Body of pancreas (tissue), 4 donors: ENCODE results near the gene HSPA4L. TPM values are rescaled to one million over a fixed set of nuclear protein-coding genes. Genes with fewer than 3 reads are reported as not detected.

Experiments
- ATAC-seq: fragments of 150-250 bp; one replicate; pipeline ENCODE4 v1.9.1; 2016
- DNase-seq, 4 donors: peaks; one replicate each; pipeline ENCODE4 v3.0.0-alpha.2; 2019
- H3K27ac ChIP-seq, 4 donors: fragments of 200-600 bp; sonication (generic); 1 replicate in 3 of 4; 2 replicates in 1 of 4; pipeline versions ENCODE4 v1.5.1 to v1.6.1; 2016 to 2019; ENCODE audit warnings: mild to moderate bottlenecking in 1 of 4, mixed read lengths in 1 of 4, moderate library complexity in 1 of 4
- H3K27me3 ChIP-seq, 2 donors: fragments of 200-600 bp; sonication (generic); one replicate each; pipeline ENCODE4 v1.6.0; 2016; ENCODE audit warnings: mild to moderate bottlenecking in 1 of 2
- H3K36me3 ChIP-seq, 2 donors: fragments of 200-600 bp; sonication (generic); replicated peaks in 1 of 2; 2 replicates each; pipeline ENCODE4 v1.5.1; 2016; ENCODE audit warnings: low read depth in 2 of 2; ENCODE audit not compliant: insufficient read depth in 1 of 2
- H3K4me1 ChIP-seq: fragments of 200-600 bp; sonication (generic); one replicate; pipeline ENCODE4 v1.6.0; 2016
- H3K4me3 ChIP-seq, 2 donors: fragments of 200-600 bp; sonication (generic); 1 replicate in 1 of 2; 2 replicates in 1 of 2; pipeline ENCODE4 v1.5.1; 2016 to 2019
- H3K9me3 ChIP-seq, 3 donors: fragments of 200-600 bp; sonication (generic); 1 replicate in 2 of 3; 2 replicates in 1 of 3; pipeline ENCODE4 v1.5.1; 2016
- CTCF ChIP-seq, 7 experiments: fragments of 450-650 bp in 4 of 7; fragments of 200-600 bp in 3 of 7; sonication (generic) in 3 of 7; IDR thresholded peaks; one replicate each; pipeline ENCODE4 v1.5.1; 2016 to 2019; ENCODE audit warnings: antibody characterized with exemption in 7 of 7
- POLR2A ChIP-seq, 3 donors: fragments of 450-650 bp; IDR thresholded peaks; one replicate each; pipeline ENCODE4 v1.6.1; 2016; ENCODE audit warnings: antibody characterized with exemption in 3 of 3, mild to moderate bottlenecking in 2 of 3
- WGBS, 2 donors: methylation state at CpG; one replicate each; pipeline ENCODE4 v1.1.5; 2017; 5-methylcytosine and 5-hydroxymethylcytosine counted together
- intact Hi-C: fragments of 100-400 bp; cut with DNase I; formaldehyde crosslinking; loops from one replicate; pipeline ENCODE4 v1.15.1; 2023
- total RNA-seq, 2 donors: library from RNA; depleted of rRNA; stranded (reverse); fragments of >200 nt; gene quantifications; one replicate each; pipeline ENCODE4 v1.1.0, GENCODE V29; 2016

HSPA4L gene
- total RNA-seq, 2 donors from 2014 or later, result 3.6 to 9.6 TPM

GRCh38 chr4:127776620-127777019 lies 5.5 kb upstream of the HSPA4L start:
- H3K4me3 ChIP-seq, result no peak overlapping the region
- no peak for TF ChIP-seq POLR2A (IDR thresholded peaks at IDR 0.05)
- no peak for TF ChIP-seq CTCF (IDR thresholded peaks at IDR 0.05)
- intact Hi-C loops, result no loop called here
- H3K9me3 ChIP-seq, result no peaks in the 10 kb centered on the region
- DNase-seq, result no peak
- H3K27ac ChIP-seq, result no peak overlapping the region
- peaks cover 9% of the 10 kb centered on the region for H3K4me1 ChIP-seq
- WGBS, 2 donors, result 91 to 94% methylated on average over 2 of the region's 2 CpGs
- no peaks in the 10 kb centered on the region for H3K36me3 ChIP-seq
- H3K27me3 ChIP-seq, result no peaks in the 10 kb centered on the region
- ATAC-seq, result no peak

DNA sequence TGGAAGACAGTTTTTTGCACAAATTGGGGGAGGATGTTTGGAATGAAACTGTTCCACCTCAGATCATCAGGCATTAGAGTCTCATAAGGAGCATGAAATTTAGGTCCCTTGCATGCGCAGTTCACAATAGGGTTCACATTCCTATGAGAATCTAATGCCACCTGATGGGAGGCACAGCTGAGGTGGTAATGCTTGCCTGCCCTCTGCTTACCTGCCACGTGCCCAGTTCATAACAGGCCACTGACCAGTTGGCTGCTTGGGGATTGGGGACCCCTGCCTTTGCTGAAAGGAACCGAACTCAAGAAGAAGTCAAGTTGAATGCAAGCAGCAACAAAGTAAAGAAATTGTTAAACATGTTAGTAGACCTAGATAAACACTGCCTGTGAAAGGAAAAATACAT lies 4.6 kb upstream of the HSPA4L start:
- no peak for ATAC-seq

GRCh38 chr4:127778102-127778501 lies 4.0 kb upstream of the HSPA4L start:
- ATAC-seq (no peak), DNase-seq (no peak)
- intact Hi-C loops, result no loop called here
- WGBS, 2 donors, result 3 to 9% methylated on average over 2 of the region's 2 CpGs
- Histone ChIP-seq H3K4me1 (peaks cover 10% of the 10 kb centered on the region), H3K9me3 (no peaks in the 10 kb centered on the region), H3K4me3 (no peak overlapping the region), H3K36me3 (no peaks in the 10 kb centered on the region), H3K27me3 (no peaks in the 10 kb centered on the region), H3K27ac (no peak overlapping the region)
- TF ChIP-seq POLR2A (IDR thresholded peaks at IDR 0.05) (no peak), CTCF (IDR thresholded peaks at IDR 0.05) (no peak)

More for the DNA sequence above, 4.6 kb upstream of the HSPA4L start:
- WGBS, 2 donors, result 76 to 77% methylated on average over 3 of the region's 3 CpGs
- DNase-seq, result no peak
- H3K27me3 ChIP-seq, result no peaks in the 10 kb centered on the region
- H3K4me3 ChIP-seq, result no peak overlapping the region
- H3K36me3 ChIP-seq, result no peaks in the 10 kb centered on the region
- no peaks in the 10 kb centered on the region for H3K9me3 ChIP-seq
- peaks cover 10% of the 10 kb centered on the region for H3K4me1 ChIP-seq
- H3K27ac ChIP-seq, result no peak overlapping the region
- TF ChIP-seq CTCF (IDR thresholded peaks at IDR 0.05), result no peak
- TF ChIP-seq POLR2A (IDR thresholded peaks at IDR 0.05), result no peak
- intact Hi-C loops, result no loop called here

DNA sequence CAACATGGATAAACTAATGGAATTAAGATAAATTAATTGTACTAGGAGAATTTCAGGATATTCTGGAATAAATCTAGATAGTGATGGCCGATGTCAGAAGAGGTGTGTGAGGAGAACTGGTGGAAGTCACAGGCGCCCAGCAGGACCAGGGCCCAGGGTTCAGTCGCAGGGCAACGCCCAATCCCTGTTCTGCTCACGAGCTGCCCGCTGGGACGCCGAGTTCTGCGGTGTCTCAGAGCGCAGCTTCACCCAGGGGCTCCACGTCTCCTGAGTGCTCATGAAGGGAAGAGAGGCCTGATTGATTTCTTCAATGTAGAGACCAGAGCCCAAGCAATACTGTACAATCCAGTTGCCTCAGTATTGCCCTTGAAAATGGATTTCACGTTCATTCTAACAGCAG lies 1.5 kb upstream of the HSPA4L start:
- ATAC-seq (no peak), DNase-seq (no peak)
- intact Hi-C loops, result no loop called here

More for the DNA sequence above, 1.5 kb upstream of the HSPA4L start:
- 97% methylated on average over 12 of the region's 12 CpGs for WGBS, 2 donors
- peaks cover 15% of the 10 kb centered on the region for H3K4me1 ChIP-seq
- no peaks in the 10 kb centered on the region for H3K27me3 ChIP-seq
- no peaks in the 10 kb centered on the region for H3K9me3 ChIP-seq
- no peak overlapping the region for H3K4me3 ChIP-seq
- TF ChIP-seq CTCF (IDR thresholded peaks at IDR 0.05), result no peak
- no peak for TF ChIP-seq POLR2A (IDR thresholded peaks at IDR 0.05)
- no peaks in the 10 kb centered on the region for H3K36me3 ChIP-seq
- H3K27ac ChIP-seq, result no peak overlapping the region
